Measurements from ENCODE around the gene TARBP1.
"Not testable (repeated sequence)": the region's sequence is repeated elsewhere in the genome, so short reads cannot be mapped to it uniquely, and the experiment has no call there.

The TARBP1 gene

GRCh38 chr1:234388094-234388493 lies 90.9 kb downstream of the TARBP1 start:
- no peak for DNase-seq (ENCODE audit: low read depth in 3 of 3)

- DNase-seq (ENCODE audit: low read depth in 3 of 3), result no peak
These were observed 92.9 kb downstream of the TARBP1 start for GRCh38 chr1:234386122-234386521.

- DNase-seq (ENCODE audit: low read depth in 3 of 3), result no peak
These were observed 97.1 kb downstream of the TARBP1 start for GRCh38 chr1:234381699-234382555.

DNA sequence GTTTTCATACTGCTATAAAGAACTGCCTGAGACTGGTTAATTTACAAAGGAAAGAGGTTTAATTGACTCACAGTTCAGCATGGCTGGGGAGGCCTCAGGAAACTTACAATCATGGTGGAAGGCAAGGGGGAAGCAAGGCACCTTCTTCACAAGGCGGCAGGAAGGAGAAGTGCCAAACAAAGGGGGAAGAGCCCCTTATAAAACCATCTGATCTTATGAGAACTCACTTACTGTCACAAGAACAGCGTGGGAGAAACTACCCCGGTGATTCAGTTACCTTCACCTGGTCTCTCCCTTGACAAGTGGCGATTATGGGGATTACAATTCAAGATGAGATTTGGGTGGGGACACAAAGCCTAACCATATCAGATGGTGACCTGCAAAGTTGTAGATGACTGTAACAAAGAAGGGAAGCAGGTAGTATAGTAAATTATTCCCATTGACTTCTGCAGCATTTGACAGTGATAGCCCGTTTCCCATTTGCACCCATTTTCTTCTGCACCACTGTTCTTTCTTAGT lies 99.3 kb downstream of the TARBP1 start:
- not testable (repeated sequence) for DNase-seq (ENCODE audit: low read depth in 3 of 3)

GRCh38 chr1:234375672-234376071 lies 103.3 kb downstream of the TARBP1 start:
- DNase-seq (ENCODE audit: low read depth in 3 of 3), result no peak

DNA sequence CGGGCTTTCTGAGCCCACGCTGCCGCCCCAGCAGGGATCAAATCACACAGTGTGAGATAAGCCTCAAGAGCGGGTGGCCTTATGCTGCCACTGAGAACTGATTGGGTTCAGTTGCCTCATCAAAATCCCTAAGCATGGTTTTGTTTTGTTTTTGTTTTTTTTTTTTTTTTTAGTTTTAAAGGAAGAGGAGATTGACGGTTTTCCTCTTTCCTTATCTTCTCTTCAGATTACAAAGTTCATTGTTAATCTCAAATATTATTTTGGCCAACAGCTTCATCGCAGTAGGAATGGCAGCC lies 105.1 kb downstream of the TARBP1 start:
- DNase-seq (ENCODE audit: low read depth in 3 of 3), result no peak

DNA sequence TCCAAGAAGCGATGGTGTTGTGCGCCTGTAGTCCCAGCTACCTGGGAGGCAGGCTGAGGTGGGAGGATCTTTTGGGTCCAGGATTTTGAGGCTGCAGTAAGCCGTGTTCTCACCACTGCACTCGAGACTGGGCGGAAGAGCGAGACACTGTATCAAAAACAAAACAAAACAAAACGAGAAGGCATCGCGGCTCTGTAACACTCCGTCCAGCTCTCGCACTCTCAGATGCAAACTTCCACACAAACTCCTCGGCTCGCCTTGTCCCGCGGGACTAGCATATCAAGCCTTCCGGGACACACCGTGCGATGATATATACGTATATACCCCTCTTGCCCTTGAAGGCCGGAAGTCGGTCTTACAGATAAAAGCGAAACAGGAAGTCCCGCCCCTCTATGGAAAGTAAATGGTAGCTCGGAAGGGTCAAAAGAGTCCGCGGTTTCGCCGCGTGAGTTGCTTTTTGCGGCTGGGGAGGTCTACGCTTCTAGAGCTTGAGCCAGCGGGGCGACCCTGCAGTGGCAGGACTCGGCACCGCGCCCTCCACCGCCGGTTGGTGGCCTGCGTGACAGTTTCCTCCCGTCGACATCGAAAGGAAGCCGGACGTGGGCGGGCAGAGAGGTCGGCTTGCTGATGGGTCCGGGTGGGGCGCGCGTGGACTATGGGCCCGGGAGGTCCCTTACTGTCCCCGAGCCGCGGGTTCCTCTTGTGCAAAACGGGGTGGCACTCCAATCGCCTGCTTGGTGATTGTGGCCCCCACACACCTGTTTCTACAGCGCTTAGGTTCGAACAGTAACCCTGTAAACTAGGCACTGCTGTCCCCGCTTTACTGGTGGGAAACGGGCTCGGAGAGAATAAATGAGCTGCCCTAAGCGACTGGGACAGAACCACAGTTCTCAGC lies 105.7 kb downstream of the TARBP1 start, which contains the start of gene COA6:
COA6 (plus strand) TSS at position 393 of the 895 bp plus-strand sequence; CDS start at position 404, 11 bp downstream.
- peak; percentile 79 to 89 (median 83) for DNase-seq (ENCODE audit: low read depth in 3 of 3)

GRCh38 chr1:234372011-234372757 lies 106.8 kb downstream of the TARBP1 start:
- no peak for DNase-seq (ENCODE audit: low read depth in 3 of 3)

DNA sequence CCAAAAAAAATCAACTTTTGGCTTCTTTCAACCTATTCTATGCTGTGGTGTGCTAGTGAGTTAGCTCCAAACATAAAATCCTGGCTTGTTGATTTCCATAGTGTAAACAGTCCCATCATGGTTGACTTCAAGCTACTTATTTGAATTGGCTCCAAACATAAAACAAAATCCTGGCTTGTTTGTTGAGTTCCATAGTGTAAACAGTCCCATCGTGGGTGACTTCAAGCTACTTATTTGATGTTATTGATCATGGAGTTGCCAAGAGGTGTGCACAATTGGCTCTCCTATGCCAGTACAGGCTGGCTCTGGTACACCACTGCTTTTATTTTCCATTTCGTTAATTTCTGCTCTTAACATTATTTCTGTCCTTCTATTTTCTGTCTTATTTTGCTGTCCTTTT lies 107.6 kb downstream of the TARBP1 start:
- no peak for DNase-seq (ENCODE audit: low read depth in 3 of 3)

GRCh38 chr1:234369784-234370183 lies 109.2 kb downstream of the TARBP1 start:
- no peak for DNase-seq (ENCODE audit: low read depth in 3 of 3)

GRCh38 chr1:234369033-234369430 lies 109.9 kb downstream of the TARBP1 start:
- no peak for DNase-seq (ENCODE audit: low read depth in 3 of 3)

DNA sequence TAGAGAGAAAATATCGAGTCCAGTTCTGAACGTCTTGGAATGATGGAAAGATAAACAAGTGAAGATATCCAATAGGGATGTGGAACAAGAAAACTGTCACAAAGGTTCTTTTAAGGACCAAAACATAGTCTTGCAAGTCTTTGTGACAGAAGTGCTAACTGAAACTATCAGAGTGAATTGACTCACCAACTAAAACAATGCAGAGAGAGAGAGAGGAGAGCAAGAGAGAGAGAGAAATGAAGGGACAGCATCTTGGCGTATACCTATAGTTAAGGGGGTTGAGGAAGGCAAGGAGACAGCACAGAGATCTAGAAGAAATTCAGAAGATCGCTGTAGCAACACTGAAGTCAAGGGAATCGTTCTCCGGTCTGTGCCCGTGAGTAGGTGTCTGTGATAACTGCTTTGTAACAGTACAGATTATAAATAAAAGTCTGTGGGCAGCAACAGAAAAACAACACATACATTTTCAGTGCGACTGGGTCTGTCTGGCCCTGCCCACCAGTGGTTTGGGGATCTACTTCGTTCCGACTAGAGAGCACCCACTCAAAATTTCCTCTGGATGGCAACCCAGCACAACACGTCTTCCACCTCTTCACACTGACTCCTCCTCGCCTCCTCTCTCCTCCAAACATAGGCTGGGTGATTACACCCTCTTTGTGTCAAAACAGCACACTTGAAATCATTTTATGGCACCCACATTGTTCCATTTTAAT lies 110.5 kb downstream of the TARBP1 start:
- peak in 2 of 3 experiments; percentile 8 to 28 for DNase-seq (ENCODE audit: low read depth in 3 of 3)

DNA sequence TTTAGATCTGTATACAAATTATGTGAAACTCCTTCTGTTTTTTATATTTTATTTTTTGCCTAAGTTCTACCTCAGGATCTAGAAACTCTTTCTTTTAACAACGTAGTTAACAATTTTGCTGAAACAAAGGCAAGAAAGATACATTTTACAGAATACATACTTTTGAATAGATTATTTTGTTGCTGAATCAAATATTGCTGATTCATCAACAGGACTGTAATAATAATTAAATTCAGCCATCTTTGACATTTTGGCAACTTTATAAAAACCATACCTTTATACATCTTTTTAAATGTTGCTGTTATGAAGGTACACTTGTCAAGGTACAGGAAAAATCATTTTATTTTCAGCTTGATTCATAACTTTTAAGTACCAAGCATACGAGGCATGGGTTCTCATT lies 116.4 kb downstream of the TARBP1 start:
- no peak for DNase-seq (ENCODE audit: low read depth in 3 of 3)

DNA sequence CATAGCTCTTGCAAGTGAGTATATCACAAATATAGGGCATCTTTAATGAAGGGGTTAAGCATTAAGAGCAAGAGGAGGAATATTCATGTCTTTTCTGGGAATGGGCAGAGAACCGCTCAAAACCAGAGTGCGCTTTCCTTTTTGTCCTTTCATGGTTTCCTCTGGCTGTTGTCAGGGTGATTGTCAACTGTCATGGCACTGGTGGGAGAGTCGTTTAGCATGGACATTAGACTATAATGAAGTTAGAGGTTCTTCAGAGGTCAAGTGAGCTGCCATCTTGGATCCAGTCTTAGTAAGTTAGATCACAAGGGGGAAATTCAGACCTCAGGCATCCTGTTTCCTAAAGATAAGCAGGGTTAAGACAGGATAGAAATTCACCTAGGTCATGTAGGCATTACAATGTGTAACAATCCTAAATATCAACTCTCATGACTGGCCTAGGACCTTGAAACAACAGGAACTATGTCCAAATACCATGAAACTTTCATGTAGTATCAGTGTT lies 117.8 kb downstream of the TARBP1 start:
- DNase-seq (ENCODE audit: low read depth in 3 of 3), result no peak

DNA sequence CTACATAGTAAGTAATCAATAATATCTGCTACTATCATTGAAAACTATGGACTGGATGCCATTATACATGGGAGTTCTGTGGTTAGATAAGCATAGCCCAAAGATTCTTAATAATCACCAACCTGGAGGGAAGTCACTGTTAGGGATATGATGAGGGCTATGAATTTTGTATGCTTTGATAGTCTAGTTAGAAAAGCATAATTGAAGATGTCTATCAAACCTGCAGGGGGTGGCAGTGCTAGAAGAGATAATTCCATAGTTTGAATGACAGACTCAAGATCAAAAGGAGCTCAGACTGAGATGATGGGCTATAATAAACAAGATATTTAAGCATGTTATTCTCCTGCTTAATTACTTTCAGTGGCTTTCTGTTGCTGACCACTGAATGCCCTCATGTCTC lies 121.1 kb downstream of the TARBP1 start:
- no peak for DNase-seq (ENCODE audit: low read depth in 3 of 3)

GRCh38 chr1:234356615-234357269 lies 122.2 kb downstream of the TARBP1 start:
- peak; percentile 11 to 46 (median 17) for DNase-seq (ENCODE audit: low read depth in 3 of 3)

GRCh38 chr1:234355782-234356510 lies 123.0 kb downstream of the TARBP1 start:
- DNase-seq (ENCODE audit: low read depth in 3 of 3), result no peak

- DNase-seq (ENCODE audit: low read depth in 3 of 3), result no peak
These were observed 130.0 kb downstream of the TARBP1 start for GRCh38 chr1:234348964-234349363.

- DNase-seq (ENCODE audit: low read depth in 3 of 3), result no peak
These were observed 133.7 kb downstream of the TARBP1 start for GRCh38 chr1:234345237-234345636.

DNA sequence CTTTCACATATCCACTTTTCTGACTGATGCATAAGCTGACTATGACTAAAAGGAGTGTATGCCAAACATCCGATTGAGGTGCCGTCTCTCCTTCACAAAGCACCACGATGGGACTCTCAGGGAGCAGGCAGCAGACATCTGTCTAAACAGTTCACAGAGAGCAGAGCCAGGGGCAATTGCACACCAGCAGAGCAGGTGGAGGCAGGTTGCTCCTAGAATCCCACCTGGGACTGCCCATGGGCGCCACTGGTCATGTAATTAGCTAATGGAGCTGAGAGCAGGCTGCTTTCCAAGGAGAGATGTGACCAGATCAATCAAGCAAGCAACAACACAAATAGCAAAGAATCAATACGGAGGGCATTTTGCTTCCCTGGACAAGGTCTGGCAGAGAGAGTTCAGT lies 136.2 kb downstream of the TARBP1 start:
- no peak for DNase-seq (ENCODE audit: low read depth in 3 of 3)

Measured in stimulated activated CD4-positive, alpha-beta T cell treated with anti-CD3 and anti-CD28 coated beads, TNF-alpha, amount 100 ng/mL, for 24 hours (primary cell).